K562 (cell line): ENCODE data around the gene DENND2C.

Experiments used
- CEBPG ChIP-seq, 3 experiments: fragments of 200-800 bp in 1 of 3; sonication (Bioruptor generic) in 1 of 3; sonication (generic) in 1 of 3; formaldehyde crosslinking in 1 of 3; IDR thresholded peaks in 2 of 3; conservative IDR thresholded peaks in 1 of 3; 2 replicates each; pipeline versions ENCODE4 v1.6.1 to v1.8.0; 2016 to 2022; ENCODE audit warnings: missing compliant biosample characterization in 2 of 3, missing genetic modification characterization in 2 of 3, mild to moderate bottlenecking in 1 of 3, missing genetic modification reagents in 1 of 3
- CHD4 ChIP-seq: fragments of 200-600 bp; sonication (generic); IDR thresholded peaks from 3 replicates; pipeline ENCODE4 v1.6.1; 2012; ENCODE audit warnings: low read depth, mild to moderate bottlenecking, mixed read lengths, low read length, inconsistent platforms; ENCODE audit not compliant: insufficient read depth, insufficient replicate concordance, poor library complexity, severe bottlenecking
- KAT7 ChIP-seq: sonication (generic); formaldehyde crosslinking; IDR thresholded peaks from 2 replicates; pipeline ENCODE4 v1.8.0; 2022; ENCODE audit warnings: missing genetic modification reagents, mild to moderate bottlenecking, borderline replicate concordance
- PATZ1 ChIP-seq: fragments of 250-450 bp; sonication (Bioruptor Pico); IDR thresholded peaks from 2 replicates; pipeline ENCODE4 v1.5.0; 2020; ENCODE audit warnings: mild to moderate bottlenecking, borderline replicate concordance
- POLR2AphosphoS5 ChIP-seq: IDR thresholded peaks from 2 replicates; pipeline ENCODE4 v1.6.1; 2011; ENCODE audit warnings: mild to moderate bottlenecking, low read depth, low read length, moderate library complexity; ENCODE audit not compliant: control insufficient read depth, insufficient read depth
- POU5F1 ChIP-seq: fragments of 150-350 bp; IDR thresholded peaks from 2 replicates; pipeline ENCODE4 v1.6.1; 2014; ENCODE audit warnings: borderline replicate concordance, low read length, low read depth, mild to moderate bottlenecking; ENCODE audit not compliant: partially characterized antibody

GRCh38 chr1:114559356-114559755, 110.5 kb downstream of the DENND2C start:
- TF ChIP-seq CHD4 (no peak), POLR2AphosphoS5 (no peak), POU5F1 (no peak), KAT7 (CRISPR knock-in tag) (no peak), PATZ1 (CRISPR knock-in tag) (no peak), CEBPG (CRISPR knock-in tag; IDR thresholded peaks at IDR 0.05) (no peak), CEBPG (tag; conservative IDR thresholded peaks at IDR 0.05 in 1 of 2, IDR thresholded peaks at IDR 0.05 in 1 of 2) (no peak)
